Osteocyte (in vitro differentiated cells): Measurements from ENCODE around the gene MESD. TPM values are rescaled to one million over a fixed set of nuclear protein-coding genes. Genes with fewer than 3 reads are reported as not detected.
A peak's percentile ranks its signal among the peaks of the same experiment; 100 is the strongest.

Source experiments
- DNase-seq: peaks from one replicate; pipeline ENCODE4 v3.0.0; 2021; ENCODE audit warnings: mixed read lengths; ENCODE audit not compliant: unreplicated experiment; ENCODE audit errors: extremely low spot score
- H3K27ac Mint-ChIP-seq: one replicate; pipeline ENCODE4 v1.8.0; 2021; ENCODE audit warnings: mild to moderate bottlenecking, mixed read lengths; ENCODE audit not compliant: unreplicated experiment
- H3K27me3 Mint-ChIP-seq: one replicate; pipeline ENCODE4 v1.8.0; 2021; ENCODE audit warnings: mixed read lengths; ENCODE audit not compliant: unreplicated experiment
- H3K36me3 Mint-ChIP-seq: one replicate; pipeline ENCODE4 v1.8.0; 2021; ENCODE audit warnings: mixed read lengths; ENCODE audit not compliant: unreplicated experiment
- H3K4me1 Mint-ChIP-seq: one replicate; pipeline ENCODE4 v1.8.0; 2021; ENCODE audit warnings: mixed read lengths; ENCODE audit not compliant: unreplicated experiment
- H3K4me3 Mint-ChIP-seq: one replicate; pipeline ENCODE4 v1.8.0; 2021; ENCODE audit warnings: mild to moderate bottlenecking, moderate library complexity, mixed read lengths; ENCODE audit not compliant: unreplicated experiment
- H3K9me3 Mint-ChIP-seq: one replicate; pipeline ENCODE4 v1.8.0; 2021; ENCODE audit warnings: mixed read lengths; ENCODE audit not compliant: unreplicated experiment
- CTCF ChIP-seq: fragments of 200-600 bp; sonication (generic); IDR thresholded peaks from 2 replicates; pipeline ENCODE4 v1.5.0; 2021; ENCODE audit warnings: antibody characterized with exemption, mild to moderate bottlenecking, moderate library complexity
- total RNA-seq: library from RNA; stranded (reverse); gene quantifications from 2 replicates; pipeline ENCODE4 v1.2.1, GENCODE V29; 2021

MESD gene
- total RNA-seq, 1 donor from 2014 or later: 25.3 TPM

GRCh38 chr15:81008312-81008711 is 18.7 kb upstream of the MESD start:
- peaks cover 6% of the 10 kb centered on the region for H3K36me3 Mint-ChIP-seq
- no peak overlapping the region for H3K4me3 Mint-ChIP-seq
- TF ChIP-seq CTCF: no peak
- DNase-seq: no peak
- H3K27me3 Mint-ChIP-seq: no peaks in the 10 kb centered on the region
- no peak overlapping the region for H3K27ac Mint-ChIP-seq
- H3K4me1 Mint-ChIP-seq: peaks cover 22% of the 10 kb centered on the region
- no peaks in the 10 kb centered on the region for H3K9me3 Mint-ChIP-seq

GRCh38 chr15:81007428-81008064 is 17.9 kb upstream of the MESD start:
- H3K27ac Mint-ChIP-seq: no peak overlapping the region
- H3K4me3 Mint-ChIP-seq: no peak overlapping the region
- peaks cover 23% of the 10 kb centered on the region for H3K4me1 Mint-ChIP-seq
- DNase-seq: no peak
- H3K36me3 Mint-ChIP-seq: peaks cover 7% of the 10 kb centered on the region
- TF ChIP-seq CTCF: no peak
- H3K9me3 Mint-ChIP-seq: no peaks in the 10 kb centered on the region
- H3K27me3 Mint-ChIP-seq: no peaks in the 10 kb centered on the region

GRCh38 chr15:81006124-81006523 is 16.5 kb upstream of the MESD start:
- Mint-ChIP-seq H3K36me3 (peaks cover 7% of the 10 kb centered on the region), H3K9me3 (no peaks in the 10 kb centered on the region), H3K4me1 (peaks cover 25% of the 10 kb centered on the region), H3K27ac (no peak overlapping the region), H3K4me3 (no peak overlapping the region), H3K27me3 (no peaks in the 10 kb centered on the region)
- no peak for TF ChIP-seq CTCF
- no peak for DNase-seq

GRCh38 chr15:81003097-81003350 is 13.4 kb upstream of the MESD start:
- Mint-ChIP-seq H3K4me1 (peaks cover 30% of the 10 kb centered on the region), H3K27me3 (no peaks in the 10 kb centered on the region), H3K4me3 (no peak overlapping the region), H3K27ac (no peak overlapping the region), H3K36me3 (peaks cover 7% of the 10 kb centered on the region), H3K9me3 (no peaks in the 10 kb centered on the region)
- TF ChIP-seq CTCF: no peak
- DNase-seq: no peak

- Mint-ChIP-seq H3K4me3 (peak overlapping the region; percentile 70), H3K27me3 (no peaks in the 10 kb centered on the region), H3K36me3 (peaks cover 7% of the 10 kb centered on the region), H3K27ac (no peak overlapping the region), H3K9me3 (no peaks in the 10 kb centered on the region), H3K4me1 (peaks cover 30% of the 10 kb centered on the region)
- DNase-seq: no peak
- TF ChIP-seq CTCF: no peak
Observed at GRCh38 chr15:81002331-81003096, 12.9 kb upstream of the MESD start.
